SK-N-SH treated with all-trans-retinoic acid at 6 μM for 48 hours (cell line): ENCODE measurements around the gene RFX3.

Experiments used
- GLIS3 ChIP-seq: fragments of 250-450 bp; sonication (Bioruptor Pico); IDR thresholded peaks from 2 replicates; pipeline ENCODE4 v1.5.0; 2020; ENCODE audit warnings: mild to moderate bottlenecking, moderate library complexity
- PATZ1 ChIP-seq: fragments of 250-450 bp; sonication (Bioruptor Pico); IDR thresholded peaks from 2 replicates; pipeline ENCODE4 v1.8.0; 2020; ENCODE audit warnings: mild to moderate bottlenecking, moderate library complexity, borderline replicate concordance
- SNAI2 ChIP-seq: fragments of 250-450 bp; sonication (Bioruptor Pico); IDR thresholded peaks from 2 replicates; pipeline ENCODE4 v1.5.0; 2020; ENCODE audit warnings: mild to moderate bottlenecking, moderate library complexity
- TCF4 ChIP-seq: fragments of 250-450 bp; sonication (Bioruptor Pico); IDR thresholded peaks from 2 replicates; pipeline ENCODE4 v1.8.0; 2021; ENCODE audit warnings: mild to moderate bottlenecking, moderate library complexity, borderline replicate concordance
- ZNF565 ChIP-seq: fragments of 450-650 bp; formaldehyde crosslinking; conservative IDR thresholded peaks from 2 replicates; pipeline ENCODE4 v1.5.0; 2020; ENCODE audit warnings: low read depth, mild to moderate bottlenecking, moderate library complexity
- ZNF8 ChIP-seq: fragments of 450-650 bp; formaldehyde crosslinking; IDR thresholded peaks from 2 replicates; pipeline ENCODE4 v1.5.0; 2020; ENCODE audit warnings: mild to moderate bottlenecking, moderate library complexity

- TF ChIP-seq ZNF565 (CRISPR knock-in tag): no peak
- TF ChIP-seq ZNF8 (CRISPR knock-in tag): no peak
- no peak for TF ChIP-seq GLIS3 (CRISPR knock-in tag)
- no peak for TF ChIP-seq PATZ1
- TF ChIP-seq SNAI2 (CRISPR knock-in tag): no peak
- no peak for TF ChIP-seq TCF4 (CRISPR knock-in tag)
Observed at GRCh38 chr9:3446313-3446712, 79.5 kb downstream of the RFX3 start.
